DOHH2 (cell line): ENCODE data around the gene DCAF6.

ENCODE experiments used
- H3F3A ChIP-seq: fragments of 200-600 bp; sonication (generic), shearing (Covaris generic); 2 replicates; pipeline ENCODE4 v1.6.0; 2016; ENCODE audit warnings: antibody characterized with exemption, mild to moderate bottlenecking; ENCODE audit not compliant: control insufficient read depth, insufficient read depth
- H3K27ac ChIP-seq: fragments of 200-600 bp; sonication (generic); 2 replicates; pipeline ENCODE4 v1.5.1; 2014; ENCODE audit warnings: low read depth, mild to moderate bottlenecking, low read length, moderate library complexity
- H3K27me3 ChIP-seq: fragments of 200-600 bp; sonication (generic); 2 replicates; pipeline ENCODE4 v1.6.1; 2014; ENCODE audit warnings: mild to moderate bottlenecking, low read length, mixed read lengths; ENCODE audit not compliant: control insufficient read depth
- H3K36me3 ChIP-seq: fragments of 200-600 bp; sonication (generic); 2 replicates; pipeline ENCODE4 v1.6.1; 2014; ENCODE audit warnings: mild to moderate bottlenecking, low read length, moderate library complexity, mixed read lengths; ENCODE audit not compliant: control insufficient read depth
- H3K4me1 ChIP-seq: fragments of 200-600 bp; sonication (generic); 2 replicates; pipeline ENCODE4 v1.6.1; 2014; ENCODE audit warnings: mild to moderate bottlenecking, low read length, mixed read lengths; ENCODE audit not compliant: control insufficient read depth
- H3K4me2 ChIP-seq: fragments of 200-600 bp; sonication (generic); 2 replicates; pipeline ENCODE4 v1.6.0; 2014; ENCODE audit warnings: mild to moderate bottlenecking, low read length, moderate library complexity
- H3K4me3 ChIP-seq: fragments of 200-600 bp; sonication (generic); 2 replicates; pipeline ENCODE4 v1.5.1; 2014; ENCODE audit warnings: mild to moderate bottlenecking, low read length, mixed read lengths
- H3K79me2 ChIP-seq: fragments of 200-600 bp; sonication (generic); 2 replicates; pipeline ENCODE4 v1.6.1; 2014; ENCODE audit warnings: mild to moderate bottlenecking, low read length, mixed read lengths; ENCODE audit not compliant: control insufficient read depth
- H3K9me2 ChIP-seq: fragments of 200-600 bp; sonication (generic); replicated peaks from 2 replicates; pipeline ENCODE4 v1.6.1; 2014; ENCODE audit warnings: mild to moderate bottlenecking, low read length, mixed read lengths; ENCODE audit not compliant: control insufficient read depth
- H3K9me3 ChIP-seq: fragments of 200-600 bp; sonication (generic); 2 replicates; pipeline ENCODE4 v1.6.1; 2014; ENCODE audit warnings: antibody characterized with exemption, low read length, mixed read lengths; ENCODE audit not compliant: control insufficient read depth, insufficient read depth
- H4K20me1 ChIP-seq: fragments of 200-600 bp; sonication (generic); 2 replicates; pipeline ENCODE4 v1.6.0; 2014; ENCODE audit warnings: low read depth, mild to moderate bottlenecking, antibody characterized with exemption, low read length, moderate library complexity; ENCODE audit not compliant: control insufficient read depth, insufficient read depth
- CTCF ChIP-seq: fragments of 200-600 bp; sonication (generic); IDR thresholded peaks from one replicate; pipeline ENCODE4 v1.5.1; 2014; ENCODE audit warnings: antibody characterized with exemption, mild to moderate bottlenecking, low read depth, low read length; ENCODE audit not compliant: poor library complexity, severe bottlenecking
- EZH2phosphoT487 ChIP-seq: fragments of 200-600 bp; sonication (generic); IDR thresholded peaks from 2 replicates; pipeline ENCODE4 v1.6.1; 2017; ENCODE audit warnings: borderline replicate concordance, mild to moderate bottlenecking, antibody characterized with exemption, low read length, moderate library complexity, mixed read lengths

Gene DCAF6

GRCh38 chr1:167910530-167910929, 26.0 kb upstream of the DCAF6 start:
- no peaks in the 10 kb centered on the region for H3K4me1 ChIP-seq
- no peak overlapping the region for H3K4me2 ChIP-seq
- no peaks in the 10 kb centered on the region for H3K9me2 ChIP-seq
- no peaks in the 10 kb centered on the region for H3K36me3 ChIP-seq
- H3K4me3 ChIP-seq = no peak overlapping the region
- no peak for TF ChIP-seq CTCF
- no peak for TF ChIP-seq EZH2phosphoT487
- no peak overlapping the region for H3K27ac ChIP-seq
- no peaks in the 10 kb centered on the region for H3K27me3 ChIP-seq
- no peaks in the 10 kb centered on the region for H3K79me2 ChIP-seq
- H3K9me3 ChIP-seq = peaks cover 16% of the 10 kb centered on the region; the same call in 1 of the 2 replicates
- no peaks in the 10 kb centered on the region for H3F3A ChIP-seq
- H4K20me1 ChIP-seq = no peaks in the 10 kb centered on the region

DNA sequence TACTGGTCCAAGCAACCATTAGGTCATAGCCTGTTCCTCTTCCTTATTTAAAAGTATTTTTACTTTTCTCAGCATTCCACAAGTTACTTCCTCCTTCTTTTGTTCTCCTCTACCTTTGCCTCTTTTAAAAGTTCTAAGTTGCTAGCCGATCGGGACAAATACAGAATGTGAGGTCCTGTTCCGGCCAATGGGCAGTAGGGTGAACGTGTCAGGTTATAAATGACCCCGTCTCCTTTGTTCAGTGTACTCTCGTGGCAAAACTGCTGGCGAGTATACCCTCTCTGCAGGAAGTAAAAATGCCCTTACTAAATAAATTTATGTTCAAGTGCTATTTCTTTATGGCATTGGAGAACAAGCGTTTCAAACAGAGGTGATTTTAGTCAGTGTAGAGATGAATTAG, 25.1 kb upstream of the DCAF6 start:
- no peaks in the 10 kb centered on the region for H3K36me3 ChIP-seq
- no peak overlapping the region for H3K4me2 ChIP-seq
- peaks cover 16% of the 10 kb centered on the region; the same call in 1 of the 2 replicates for H3K9me3 ChIP-seq
- TF ChIP-seq CTCF = no peak
- TF ChIP-seq EZH2phosphoT487 = no peak
- H3K27me3 ChIP-seq = no peaks in the 10 kb centered on the region
- H3K4me3 ChIP-seq = no peak overlapping the region
- no peaks in the 10 kb centered on the region for H3K79me2 ChIP-seq
- no peaks in the 10 kb centered on the region for H3K4me1 ChIP-seq
- H3F3A ChIP-seq = no peaks in the 10 kb centered on the region
- no peak overlapping the region for H3K27ac ChIP-seq
- no peaks in the 10 kb centered on the region for H4K20me1 ChIP-seq
- H3K9me2 ChIP-seq = no peaks in the 10 kb centered on the region

DNA sequence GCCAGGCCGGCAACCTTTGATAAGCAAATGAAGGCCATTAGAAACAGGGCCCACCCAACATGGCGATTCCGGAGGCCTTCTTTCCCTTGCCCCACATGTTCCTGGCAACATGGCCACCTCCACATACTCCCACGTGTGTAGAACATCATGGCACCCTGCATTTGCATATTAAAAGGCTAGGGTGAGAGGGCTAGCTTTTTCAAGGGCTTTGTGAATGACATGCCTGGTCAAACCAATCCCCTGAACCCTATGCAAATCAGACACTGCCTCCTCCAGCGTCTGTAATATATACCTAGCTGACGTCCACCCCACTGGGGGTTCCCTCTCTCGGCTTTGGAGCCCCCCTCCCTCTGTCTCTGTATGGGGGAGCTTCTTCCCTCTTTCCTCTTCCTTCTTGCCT, 24.2 kb upstream of the DCAF6 start:
- no peaks in the 10 kb centered on the region for H4K20me1 ChIP-seq
- H3K27me3 ChIP-seq = no peaks in the 10 kb centered on the region
- H3K4me1 ChIP-seq = no peaks in the 10 kb centered on the region
- no peak overlapping the region for H3K27ac ChIP-seq
- H3K9me2 ChIP-seq = no peaks in the 10 kb centered on the region
- TF ChIP-seq CTCF = no peak
- TF ChIP-seq EZH2phosphoT487 = no peak
- no peak overlapping the region for H3K4me3 ChIP-seq
- peaks cover 16% of the 10 kb centered on the region; the same call in 1 of the 2 replicates for H3K9me3 ChIP-seq
- H3F3A ChIP-seq = no peaks in the 10 kb centered on the region
- peaks cover 7% of the 10 kb centered on the region for H3K36me3 ChIP-seq
- H3K79me2 ChIP-seq = no peaks in the 10 kb centered on the region
- no peak overlapping the region for H3K4me2 ChIP-seq

DNA sequence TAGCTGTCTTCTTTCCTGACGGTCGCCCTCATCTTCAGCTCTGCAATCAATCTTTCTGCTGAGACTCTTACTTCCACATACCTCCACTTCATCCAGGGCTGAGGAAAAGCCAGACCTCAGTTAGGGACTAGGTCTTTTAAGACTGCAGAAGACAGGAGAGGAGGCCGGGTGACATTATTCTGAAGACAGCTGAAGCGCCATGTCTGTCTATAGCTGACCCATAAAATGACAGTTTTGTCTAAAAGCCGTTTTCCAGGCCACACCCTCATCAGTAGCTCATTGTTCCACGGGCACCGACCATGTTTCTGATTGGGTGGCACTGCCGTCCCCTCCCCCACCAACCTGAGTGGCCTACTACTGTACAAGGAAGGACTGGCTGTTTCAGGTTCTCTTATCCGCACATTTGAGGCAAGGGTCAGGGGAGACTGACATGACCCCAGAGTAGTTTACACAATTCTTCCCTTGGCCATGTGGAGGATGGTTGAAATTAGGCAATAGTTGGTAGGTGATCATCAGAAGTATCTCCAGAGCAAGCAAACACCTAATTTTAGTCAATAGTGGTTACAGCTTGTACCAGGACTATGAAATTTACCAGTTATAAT, 22.5 kb upstream of the DCAF6 start, which contains the start of gene ADCY10:
TSS of gene ADCY10 (minus strand) at position 240 of the 602 bp plus-strand sequence. CDS start 8,994 bp downstream, outside the sequence.
- H3K9me2 ChIP-seq = no peaks in the 10 kb centered on the region
- H3K79me2 ChIP-seq = no peaks in the 10 kb centered on the region
- no peaks in the 10 kb centered on the region for H3K27me3 ChIP-seq
- no peak within 1 kb of the TSS for H3K4me2 ChIP-seq
- peaks cover 18% of the 10 kb centered on the region for H3K36me3 ChIP-seq
- no peaks in the 10 kb centered on the region for H4K20me1 ChIP-seq
- TF ChIP-seq EZH2phosphoT487 (no peak), CTCF (no peak)
- H3K27ac ChIP-seq = no peak within 1 kb of the TSS
- H3K4me1 ChIP-seq = no peaks in the 10 kb centered on the region
- H3K4me3 ChIP-seq = no peak within 1 kb of the TSS
- H3F3A ChIP-seq = no peaks in the 10 kb centered on the region
- peaks cover 13% of the 10 kb centered on the region; the same call in 1 of the 2 replicates for H3K9me3 ChIP-seq
